IPS-20b (cell line): ENCODE data around the gene THEM4.
A peak's percentile ranks its signal among the peaks of the same experiment; 100 is the strongest.
"Not testable (repeated sequence)": the region's sequence is repeated elsewhere in the genome, so short reads cannot be mapped to it uniquely, and the experiment has no call there.

ENCODE experiments used
- H3K27ac ChIP-seq: one replicate; pipeline ENCODE4 v1.5.1; 2013; ENCODE audit warnings: low read length
- H3K27me3 ChIP-seq: 2 replicates; pipeline ENCODE4 v1.6.1; 2013; ENCODE audit warnings: mild to moderate bottlenecking, low read length, inconsistent platforms; ENCODE audit not compliant: insufficient read depth
- H3K36me3 ChIP-seq: 2 replicates; pipeline ENCODE4 v1.6.1; 2013; ENCODE audit warnings: low read depth, mild to moderate bottlenecking, inconsistent platforms, low read length, moderate library complexity; ENCODE audit not compliant: insufficient read depth
- H3K4me1 ChIP-seq: 2 replicates; pipeline ENCODE4 v1.6.1; 2013; ENCODE audit warnings: mild to moderate bottlenecking, control low read depth, inconsistent platforms, low read length, moderate library complexity; ENCODE audit not compliant: insufficient read depth
- H3K4me3 ChIP-seq: 2 replicates; pipeline ENCODE4 v1.5.1; 2013; ENCODE audit warnings: mild to moderate bottlenecking, low read length, inconsistent platforms
- H3K9ac ChIP-seq: 2 replicates; pipeline ENCODE4 v1.6.1; 2013; ENCODE audit warnings: low read depth, mild to moderate bottlenecking, inconsistent platforms, low read length, moderate library complexity
- H3K9me3 ChIP-seq: 2 replicates; pipeline ENCODE4 v1.6.1; 2013; ENCODE audit warnings: mild to moderate bottlenecking, low read depth, low read length, inconsistent platforms; ENCODE audit not compliant: insufficient read depth

Gene THEM4

GRCh38 chr1:151923422-151923821 lies 14.1 kb upstream of the THEM4 start:
- Histone ChIP-seq H3K4me3 (no peak overlapping the region), H3K27me3 (no peaks in the 10 kb centered on the region), H3K9ac (no peak overlapping the region), H3K4me1 (no peaks in the 10 kb centered on the region), H3K36me3 (no peaks in the 10 kb centered on the region), H3K27ac (no peak overlapping the region), H3K9me3 (no peaks in the 10 kb centered on the region)

- Histone ChIP-seq H3K9me3 (no peaks in the 10 kb centered on the region), H3K27me3 (no peaks in the 10 kb centered on the region), H3K4me3 (no peak overlapping the region)
These were observed 10.8 kb upstream of the THEM4 start for GRCh38 chr1:151920149-151920548.

GRCh38 chr1:151918819-151919610 lies 9.7 kb upstream of the THEM4 start:
- H3K36me3 ChIP-seq = no peaks in the 10 kb centered on the region
- no peak overlapping the region for H3K9ac ChIP-seq
- no peak overlapping the region for H3K27ac ChIP-seq
- no peaks in the 10 kb centered on the region for H3K27me3 ChIP-seq
- H3K9me3 ChIP-seq = no peaks in the 10 kb centered on the region
- H3K4me1 ChIP-seq = no peaks in the 10 kb centered on the region
- no peak overlapping the region for H3K4me3 ChIP-seq

More at GRCh38 chr1:151920149-151920548, 10.8 kb upstream of the THEM4 start:
- no peak overlapping the region for H3K9ac ChIP-seq
- H3K27ac ChIP-seq = no peak overlapping the region
- H3K4me1 ChIP-seq = no peaks in the 10 kb centered on the region
- no peaks in the 10 kb centered on the region for H3K36me3 ChIP-seq

GRCh38 chr1:151918156-151918555 lies 8.8 kb upstream of the THEM4 start:
- H3K27ac ChIP-seq = no peak overlapping the region
- H3K9ac ChIP-seq = no peak overlapping the region
- no peaks in the 10 kb centered on the region for H3K27me3 ChIP-seq
- H3K4me3 ChIP-seq = no peak overlapping the region
- H3K36me3 ChIP-seq = no peaks in the 10 kb centered on the region
- H3K4me1 ChIP-seq = no peaks in the 10 kb centered on the region
- H3K9me3 ChIP-seq = no peaks in the 10 kb centered on the region; the same call in 1 of the 2 replicates

- Histone ChIP-seq H3K4me3 (no peak overlapping the region), H3K36me3 (no peaks in the 10 kb centered on the region), H3K9me3 (no peaks in the 10 kb centered on the region; the same call in 1 of the 2 replicates), H3K4me1 (no peaks in the 10 kb centered on the region), H3K27me3 (no peaks in the 10 kb centered on the region), H3K9ac (no peak overlapping the region), H3K27ac (no peak overlapping the region)
These were observed 7.5 kb upstream of the THEM4 start for GRCh38 chr1:151916726-151917370.

- Histone ChIP-seq H3K4me1 (peaks cover 7% of the 10 kb centered on the region; the same call in 1 of the 2 replicates), H3K27ac (no peak overlapping the region), H3K9ac (no peak overlapping the region), H3K9me3 (no peaks in the 10 kb centered on the region; the same call in 1 of the 2 replicates), H3K36me3 (no peaks in the 10 kb centered on the region), H3K4me3 (no peak overlapping the region), H3K27me3 (no peaks in the 10 kb centered on the region)
These were observed 5.9 kb upstream of the THEM4 start for GRCh38 chr1:151915061-151915686.

- no peaks in the 10 kb centered on the region for H3K27me3 ChIP-seq
- H3K36me3 ChIP-seq = no peaks in the 10 kb centered on the region
- no peaks in the 10 kb centered on the region; the same call in 1 of the 2 replicates for H3K9me3 ChIP-seq
- H3K9ac ChIP-seq = no peak overlapping the region
- H3K4me3 ChIP-seq = no peak overlapping the region
- H3K4me1 ChIP-seq = peaks cover 7% of the 10 kb centered on the region; the same call in 1 of the 2 replicates
- no peak overlapping the region for H3K27ac ChIP-seq
These were observed 4.8 kb upstream of the THEM4 start for GRCh38 chr1:151914076-151914475.

GRCh38 chr1:151912973-151913372 lies 3.7 kb upstream of the THEM4 start:
- no peak overlapping the region for H3K27ac ChIP-seq
- no peaks in the 10 kb centered on the region for H3K27me3 ChIP-seq
- peaks cover 13% of the 10 kb centered on the region; the same call in 1 of the 2 replicates for H3K4me1 ChIP-seq
- H3K9me3 ChIP-seq = peaks cover 4% of the 10 kb centered on the region
- no peak overlapping the region for H3K9ac ChIP-seq
- no peaks in the 10 kb centered on the region for H3K36me3 ChIP-seq
- H3K4me3 ChIP-seq = no peak overlapping the region

- Histone ChIP-seq H3K36me3 (peaks cover 8% of the 10 kb centered on the region; the same call in 1 of the 2 replicates), H3K27ac (no peak overlapping the region), H3K4me3 (peak overlapping the region; percentile 78), H3K9me3 (peaks cover 14% of the 10 kb centered on the region), H3K9ac (no peak overlapping the region), H3K4me1 (peaks cover 13% of the 10 kb centered on the region; the same call in 1 of the 2 replicates), H3K27me3 (no peaks in the 10 kb centered on the region)
These were observed 1.1 kb downstream of the THEM4 start for GRCh38 chr1:151908228-151908691.

GRCh38 chr1:151907363-151908139 lies 1.8 kb downstream of the THEM4 start:
- Histone ChIP-seq H3K27me3 (no peaks in the 10 kb centered on the region), H3K9ac (no peak overlapping the region), H3K4me1 (peaks cover 13% of the 10 kb centered on the region; the same call in 1 of the 2 replicates), H3K9me3 (peaks cover 14% of the 10 kb centered on the region), H3K36me3 (peaks cover 8% of the 10 kb centered on the region; the same call in 1 of the 2 replicates), H3K4me3 (peak overlapping the region; percentile 78; the same call in 1 of the 2 replicates), H3K27ac (no peak overlapping the region)

GRCh38 chr1:151906324-151906645 lies 3.0 kb downstream of the THEM4 start:
- peaks cover 25% of the 10 kb centered on the region for H3K9me3 ChIP-seq
- peaks cover 13% of the 10 kb centered on the region; the same call in 1 of the 2 replicates for H3K4me1 ChIP-seq
- not testable (repeated sequence) for H3K4me3 ChIP-seq, H3K27ac ChIP-seq, H3K27me3 ChIP-seq, H3K9ac ChIP-seq, H3K36me3 ChIP-seq
